Kidney (tissue), 14 donors: ENCODE results near the gene TMEM132C. TPM values are rescaled to one million over a fixed set of nuclear protein-coding genes. Genes with fewer than 3 reads are reported as not detected.

Experiments
- DNase-seq, 5 donors: peaks; one replicate each; pipeline ENCODE4 v3.0.0-alpha.2; 2013 to 2020
- FAIRE-seq: peaks from 2 replicates; lab custom pipeline; 2012; peaks lifted over from hg19 to GRCh38; lab: Jason Lieb, UNC
- H3K27ac ChIP-seq, 2 donors: one replicate each; pipeline ENCODE4 v1.7.0; 2013; ENCODE audit warnings: low read depth in 2 of 2, low read length in 2 of 2, inconsistent platforms in 1 of 2
- H3K27me3 ChIP-seq: one replicate; pipeline ENCODE4 v1.7.1; 2013; ENCODE audit warnings: low read length, inconsistent platforms; ENCODE audit not compliant: control insufficient read depth, insufficient read depth
- H3K36me3 ChIP-seq, 3 donors: one replicate each; pipeline versions ENCODE4 v1.7.0 to v1.7.1; 2013; ENCODE audit warnings: low read length in 3 of 3, control low read depth in 1 of 3, inconsistent platforms in 1 of 3; ENCODE audit not compliant: insufficient read depth in 3 of 3, control insufficient read depth in 2 of 3
- H3K4me1 ChIP-seq, 3 donors: one replicate each; pipeline versions ENCODE4 v1.7.0 to v1.7.1; 2013; ENCODE audit warnings: low read length in 3 of 3, inconsistent platforms in 1 of 3, low read depth in 1 of 3; ENCODE audit not compliant: control insufficient read depth in 2 of 3, insufficient read depth in 2 of 3
- H3K4me3 ChIP-seq, 3 donors: one replicate each; pipeline versions ENCODE4 v1.7.0 to v1.8.1; 2013; ENCODE audit warnings: low read length in 3 of 3, control low read depth in 1 of 3, inconsistent platforms in 1 of 3
- H3K9ac ChIP-seq, 3 donors: one replicate each; pipeline versions ENCODE4 v1.7.0 to v1.7.1; 2013; ENCODE audit warnings: low read length in 3 of 3, control low read depth in 1 of 3, inconsistent platforms in 1 of 3
- H3K9me3 ChIP-seq, 3 donors: one replicate each; pipeline versions ENCODE4 v1.7.0 to v1.7.1; 2013; ENCODE audit warnings: low read length in 3 of 3, control low read depth in 1 of 3, inconsistent platforms in 1 of 3; ENCODE audit not compliant: control insufficient read depth in 2 of 3, insufficient read depth in 1 of 3
- intact Hi-C: fragments of 100-400 bp; cut with DNase I; formaldehyde crosslinking; loops from one replicate; pipeline ENCODE4 v1.11.1; 2022
- polyA plus RNA-seq: library from polyadenylated mRNA; stranded (reverse); fragments of 350-450 nt; fragmentation: Illumina TruSeq; extraction: RNeasy Lipid Tissue Mini Kit (QIAGEN cat#74804); gene quantifications from one replicate; pipeline ENCODE4 v1.2.3, GENCODE V29; 2014; ENCODE audit warnings: low read depth, low replicate concordance; ENCODE audit not compliant: insufficient read depth
- total RNA-seq: library from RNA; stranded (reverse); fragmentation: NEBNext Ultra II Directional; extraction: Animal tissue kit (Norgen Biotek cat#: 25700); gene quantifications from one replicate; pipeline ENCODE4 v1.2.1, GENCODE V29; 2021
- TF ChIP-seq, protein P1 (sequence below): IDR thresholded peaks from 3 replicates; pipeline ENCODE4 v1.5.1; 2012; ENCODE audit warnings: mild to moderate bottlenecking, moderate library complexity, borderline replicate concordance; ENCODE audit not compliant: insufficient read depth; ENCODE audit errors: extremely low read depth
- donor health status: control.
- donor health status: control.
- donor health status: control.
- donor health status: control.
- donor health status: control.
- donor health status: DM: yes; HTN: yes; CAD: no.
- donor health status: Normal renal cell carcinoma (clear cell type).

TMEM132C gene
- total and polyA plus RNA-seq, 2 donors from 2014 or later = 0.28 to 0.75 TPM

DNA sequence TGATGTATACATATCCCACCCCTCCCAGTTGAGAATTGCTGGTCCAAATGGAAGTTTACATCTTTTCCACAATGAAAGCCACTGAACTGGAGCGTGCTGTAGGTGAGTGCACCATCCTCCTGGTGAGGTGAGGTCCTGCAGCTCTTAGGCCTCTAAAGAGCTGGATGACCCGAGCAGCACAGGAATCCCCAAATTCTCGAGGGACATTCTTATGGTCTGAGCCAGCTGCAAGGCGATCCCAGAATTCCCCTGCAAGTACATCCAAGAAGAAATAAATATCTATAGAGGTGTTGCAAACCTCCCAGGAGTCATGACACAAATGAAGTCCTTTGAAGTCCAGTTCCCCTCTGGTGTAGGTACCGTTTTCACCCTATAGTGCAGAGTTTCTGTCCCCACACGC lies 24.0 kb downstream of the TMEM132C start:
- TF ChIP-seq, protein P1, sequence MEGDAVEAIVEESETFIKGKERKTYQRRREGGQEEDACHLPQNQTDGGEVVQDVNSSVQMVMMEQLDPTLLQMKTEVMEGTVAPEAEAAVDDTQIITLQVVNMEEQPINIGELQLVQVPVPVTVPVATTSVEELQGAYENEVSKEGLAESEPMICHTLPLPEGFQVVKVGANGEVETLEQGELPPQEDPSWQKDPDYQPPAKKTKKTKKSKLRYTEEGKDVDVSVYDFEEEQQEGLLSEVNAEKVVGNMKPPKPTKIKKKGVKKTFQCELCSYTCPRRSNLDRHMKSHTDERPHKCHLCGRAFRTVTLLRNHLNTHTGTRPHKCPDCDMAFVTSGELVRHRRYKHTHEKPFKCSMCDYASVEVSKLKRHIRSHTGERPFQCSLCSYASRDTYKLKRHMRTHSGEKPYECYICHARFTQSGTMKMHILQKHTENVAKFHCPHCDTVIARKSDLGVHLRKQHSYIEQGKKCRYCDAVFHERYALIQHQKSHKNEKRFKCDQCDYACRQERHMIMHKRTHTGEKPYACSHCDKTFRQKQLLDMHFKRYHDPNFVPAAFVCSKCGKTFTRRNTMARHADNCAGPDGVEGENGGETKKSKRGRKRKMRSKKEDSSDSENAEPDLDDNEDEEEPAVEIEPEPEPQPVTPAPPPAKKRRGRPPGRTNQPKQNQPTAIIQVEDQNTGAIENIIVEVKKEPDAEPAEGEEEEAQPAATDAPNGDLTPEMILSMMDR = no peak
- no peak for FAIRE-seq
- intact Hi-C loops = no loop called here
- DNase-seq = no peak
- H3K4me1 ChIP-seq = peaks cover 0 to 3% (median 0%) of the 10 kb centered on the region in 3 donors
- H3K9ac ChIP-seq = no peak overlapping the region
- H3K9me3 ChIP-seq = no peaks in the 10 kb centered on the region
- no peaks in the 10 kb centered on the region for H3K27me3 ChIP-seq
- no peak overlapping the region for H3K4me3 ChIP-seq
- no peak overlapping the region for H3K27ac ChIP-seq
- H3K36me3 ChIP-seq = no peaks in the 10 kb centered on the region

DNA sequence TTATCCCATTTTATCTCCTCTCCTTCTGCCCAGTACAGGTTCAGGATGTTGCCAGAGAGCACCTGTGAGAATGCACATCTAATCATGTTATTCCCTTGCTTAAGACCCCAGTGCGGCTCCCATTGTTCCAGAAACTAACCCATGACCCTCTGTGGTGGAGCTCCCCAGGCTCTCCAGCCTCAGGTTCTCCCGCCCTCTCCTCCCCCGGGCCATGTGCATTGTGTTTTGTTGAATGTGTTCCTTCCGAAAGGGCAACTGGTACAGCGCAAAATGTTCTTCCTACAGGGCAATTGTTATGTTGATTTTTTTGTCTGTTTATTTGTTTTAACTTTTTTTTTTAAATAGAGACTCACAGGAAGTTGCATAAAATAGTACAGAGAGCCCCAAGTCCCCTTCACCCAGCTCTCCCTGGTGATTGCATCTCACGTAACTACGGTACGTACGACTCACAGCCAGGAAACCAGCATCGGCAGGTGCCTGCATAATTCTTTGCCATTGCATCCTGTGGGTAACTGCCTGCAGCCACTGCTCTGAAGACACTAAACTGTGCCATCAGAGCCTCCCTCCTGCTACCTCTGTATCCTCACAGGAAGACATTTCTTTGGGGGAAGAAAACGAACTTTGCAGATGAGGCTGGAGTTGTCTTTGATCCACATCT lies 31.2 kb downstream of the TMEM132C start:
- H3K27me3 ChIP-seq = no peaks in the 10 kb centered on the region
- H3K9ac ChIP-seq = no peak overlapping the region
- intact Hi-C loops = no loop called here
- H3K36me3 ChIP-seq = no peaks in the 10 kb centered on the region
- H3K4me3 ChIP-seq = no peak overlapping the region
- H3K9me3 ChIP-seq = no peaks in the 10 kb centered on the region
- H3K27ac ChIP-seq = no peak overlapping the region
- DNase-seq = no peak
- FAIRE-seq = no peak
- TF ChIP-seq, protein P1 = no peak
- H3K4me1 ChIP-seq = no peaks in the 10 kb centered on the region

DNA sequence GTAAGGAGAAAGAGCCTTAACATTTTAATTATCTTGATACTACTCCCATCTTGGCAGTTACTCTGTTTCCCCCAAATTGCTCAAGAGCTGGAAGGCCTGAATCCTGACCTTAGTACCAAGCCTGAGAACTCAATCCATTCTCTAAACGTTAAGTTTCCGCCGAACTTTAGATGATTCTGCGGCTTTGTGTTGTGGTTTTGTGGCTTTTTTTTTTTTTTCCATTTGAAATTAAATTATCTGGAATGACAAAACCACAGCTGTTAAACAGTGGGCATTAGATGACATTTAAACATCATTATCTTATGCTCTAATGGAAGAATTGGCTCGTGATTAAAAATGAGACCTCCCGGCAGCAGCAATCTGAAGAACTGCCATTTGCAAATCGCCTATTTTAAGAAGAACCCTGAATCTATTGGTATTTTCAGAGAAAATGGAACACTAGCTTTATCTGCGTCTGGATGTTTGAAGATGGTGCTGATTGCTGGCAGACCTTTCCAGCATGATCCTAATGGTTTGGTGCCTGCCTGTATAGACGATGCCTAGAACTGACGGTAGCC lies 38.4 kb downstream of the TMEM132C start:
- Histone ChIP-seq H3K4me3 (no peak overlapping the region), H3K9ac (no peak overlapping the region), H3K9me3 (no peaks in the 10 kb centered on the region), H3K27me3 (no peaks in the 10 kb centered on the region), H3K4me1 (no peaks in the 10 kb centered on the region), H3K27ac (no peak overlapping the region), H3K36me3 (no peaks in the 10 kb centered on the region)
- TF ChIP-seq, protein P1 = no peak
- DNase-seq (no peak), FAIRE-seq (no peak)
- intact Hi-C loops = no loop called here
